WTC11 (cell line): Measurements from ENCODE around the gene HOXC11. TPM values are rescaled to one million over a fixed set of nuclear protein-coding genes. Genes with fewer than 3 reads are reported as not detected.

Experiments
- ATAC-seq: fragments of 200-7000 bp; cut with Tn5 transposase; 2 replicates; pipeline ENCODE4 v1.10.0; 2021; ENCODE audit warnings: mild to moderate bottlenecking, moderate library complexity
- CTCF ChIA-PET: fragments of 300-600 bp; sonication (Branson Sonifier 250); formaldehyde crosslinking; loops from one replicate; lab custom pipeline; 2021; ENCODE audit warnings: antibody characterized with exemption; lab: Charles Lee
- POLR2A ChIA-PET: fragments of 350-600 bp; sonication (Branson Sonifier 250); formaldehyde crosslinking; loops from one replicate; lab custom pipeline; 2021; ENCODE audit warnings: antibody characterized with exemption; lab: Charles Lee
- DNase-seq: peaks from one replicate; pipeline ENCODE4 v3.0.0; 2021; ENCODE audit warnings: low spot score
- H3K27ac Mint-ChIP-seq: 2 replicates; pipeline ENCODE4 v1.8.0; 2021; ENCODE audit warnings: mixed read lengths
- H3K27me3 Mint-ChIP-seq: 2 replicates; pipeline ENCODE4 v1.8.0; 2021; ENCODE audit warnings: low read depth, mild to moderate bottlenecking, moderate library complexity, mixed read lengths
- H3K36me3 Mint-ChIP-seq: 2 replicates; pipeline ENCODE4 v1.8.0; 2021; ENCODE audit warnings: mixed read lengths
- H3K4me1 Mint-ChIP-seq: 2 replicates; pipeline ENCODE4 v1.8.0; 2022; ENCODE audit warnings: mixed read lengths
- H3K4me3 Mint-ChIP-seq: 2 replicates; pipeline ENCODE4 v1.8.0; 2021; ENCODE audit warnings: mild to moderate bottlenecking, moderate library complexity, mixed read lengths
- H3K9me3 Mint-ChIP-seq: 2 replicates; pipeline ENCODE4 v1.8.0; 2021; ENCODE audit warnings: mixed read lengths
- ATF1 ChIP-seq: sonication (generic); formaldehyde crosslinking; IDR thresholded peaks from 2 replicates; pipeline ENCODE4 v1.8.1; 2023; ENCODE audit warnings: mild to moderate bottlenecking, moderate library complexity, missing genetic modification reagents
- CREM ChIP-seq: sonication (generic); formaldehyde crosslinking; IDR thresholded peaks from 2 replicates; pipeline ENCODE4 v1.8.1; 2022; ENCODE audit warnings: mild to moderate bottlenecking, missing genetic modification reagents, moderate library complexity
- ELF4 ChIP-seq: sonication (generic); formaldehyde crosslinking; IDR thresholded peaks from 2 replicates; pipeline ENCODE4 v1.8.1; 2022; ENCODE audit warnings: low read depth, mild to moderate bottlenecking, moderate library complexity, missing genetic modification reagents
- GABPB1 ChIP-seq: sonication (generic); formaldehyde crosslinking; IDR thresholded peaks from 2 replicates; pipeline ENCODE4 v1.8.1; 2023; ENCODE audit warnings: mild to moderate bottlenecking, missing genetic modification reagents
- GTF2I ChIP-seq: fragments of 250-450 bp; sonication (Bioruptor Pico); conservative IDR thresholded peaks from 2 replicates; pipeline ENCODE4 v1.4.0; 2021; ENCODE audit warnings: mild to moderate bottlenecking
- MYBL2 ChIP-seq: sonication (generic); formaldehyde crosslinking; IDR thresholded peaks from 2 replicates; pipeline ENCODE4 v1.8.1; 2023; ENCODE audit warnings: mild to moderate bottlenecking, moderate library complexity, missing genetic modification reagents
- NFYB ChIP-seq: sonication (generic); formaldehyde crosslinking; conservative IDR thresholded peaks from 2 replicates; pipeline ENCODE4 v1.8.0; 2022; ENCODE audit warnings: low read depth, missing genetic modification reagents
- PRRX2 ChIP-seq: fragments of 250-450 bp; sonication (Bioruptor Pico); IDR thresholded peaks from 2 replicates; pipeline ENCODE4 v1.8.0; 2021; ENCODE audit warnings: mild to moderate bottlenecking
- RORB ChIP-seq: fragments of 250-450 bp; sonication (Bioruptor Pico); IDR thresholded peaks from 2 replicates; pipeline ENCODE4 v1.9.0; 2021; ENCODE audit warnings: mild to moderate bottlenecking
- SMAD3 ChIP-seq: sonication (generic); formaldehyde crosslinking; IDR thresholded peaks from 2 replicates; pipeline ENCODE4 v1.8.0; 2022; ENCODE audit warnings: missing genetic modification reagents, mild to moderate bottlenecking, borderline replicate concordance
- ZNF121 ChIP-seq: sonication (generic); formaldehyde crosslinking; IDR thresholded peaks from 2 replicates; pipeline ENCODE4 v1.8.0; 2023; ENCODE audit warnings: missing genetic modification reagents
- total RNA-seq: library from RNA; stranded (reverse); gene quantifications from 3 replicates; pipeline ENCODE4 v1.2.3, GENCODE V29; 2021
- TF ChIP-seq, protein P1 (sequence below): sonication (generic); formaldehyde crosslinking; IDR thresholded peaks from 2 replicates; pipeline ENCODE4 v1.8.1; 2022; ENCODE audit warnings: mild to moderate bottlenecking, moderate library complexity, missing genetic modification reagents
- TF ChIP-seq, protein P2 (sequence below): sonication (generic); formaldehyde crosslinking; conservative IDR thresholded peaks from 2 replicates; pipeline ENCODE4 v1.8.1; 2022; ENCODE audit warnings: mild to moderate bottlenecking, missing genetic modification reagents
- TF ChIP-seq, protein P3 (sequence below): sonication (generic); formaldehyde crosslinking; IDR thresholded peaks from 2 replicates; pipeline ENCODE4 v1.8.1; 2023; ENCODE audit warnings: mild to moderate bottlenecking, missing genetic modification reagents, borderline replicate concordance
- TF ChIP-seq, protein P4 (sequence below): sonication (generic); formaldehyde crosslinking; IDR thresholded peaks from 2 replicates; pipeline ENCODE4 v1.8.1; 2022; ENCODE audit warnings: low read depth, missing genetic modification reagents, borderline replicate concordance
- TF ChIP-seq, protein P5 (sequence below): sonication (generic); formaldehyde crosslinking; IDR thresholded peaks from 2 replicates; pipeline ENCODE4 v1.8.0; 2023; ENCODE audit warnings: missing genetic modification reagents
- TF ChIP-seq, protein P6 (sequence below): sonication (generic); formaldehyde crosslinking; IDR thresholded peaks from 2 replicates; pipeline ENCODE4 v1.8.0; 2023; ENCODE audit warnings: missing genetic modification reagents, mild to moderate bottlenecking, borderline replicate concordance
- TF ChIP-seq, protein P7 (sequence below): fragments of 250-450 bp; sonication (Bioruptor Pico); conservative IDR thresholded peaks from 2 replicates; pipeline ENCODE4 v1.9.0; 2021; ENCODE audit warnings: mild to moderate bottlenecking
- TF ChIP-seq, protein P8 (sequence below): sonication (generic); formaldehyde crosslinking; IDR thresholded peaks from 2 replicates; pipeline ENCODE4 v1.8.1; 2022; ENCODE audit warnings: mild to moderate bottlenecking, missing genetic modification reagents, moderate library complexity, borderline replicate concordance

Gene HOXC11
- total RNA-seq, 1 experiment from 2014 or later, result not detected

DNA sequence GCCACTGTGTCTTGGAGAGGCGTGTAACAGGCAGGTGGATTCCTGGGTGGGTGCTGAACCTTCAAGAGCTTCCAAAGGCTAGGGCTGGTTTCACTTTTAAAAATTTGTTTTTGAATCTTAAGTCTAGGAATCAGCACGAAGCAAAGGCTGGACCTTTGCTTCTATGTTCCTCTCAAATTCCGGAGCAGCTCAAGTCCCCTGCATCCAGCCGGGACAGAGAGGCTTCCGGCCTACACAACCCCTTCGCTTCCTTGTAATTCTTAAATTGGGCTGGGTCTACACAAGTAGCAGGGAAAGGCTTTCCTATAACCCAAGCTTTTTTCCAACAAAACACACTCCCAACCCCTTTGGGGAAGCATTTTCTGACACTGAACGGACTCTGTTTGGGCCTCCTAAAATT, 9.9 kb upstream of the HOXC11 start (continued):
- TF ChIP-seq, protein P1, sequence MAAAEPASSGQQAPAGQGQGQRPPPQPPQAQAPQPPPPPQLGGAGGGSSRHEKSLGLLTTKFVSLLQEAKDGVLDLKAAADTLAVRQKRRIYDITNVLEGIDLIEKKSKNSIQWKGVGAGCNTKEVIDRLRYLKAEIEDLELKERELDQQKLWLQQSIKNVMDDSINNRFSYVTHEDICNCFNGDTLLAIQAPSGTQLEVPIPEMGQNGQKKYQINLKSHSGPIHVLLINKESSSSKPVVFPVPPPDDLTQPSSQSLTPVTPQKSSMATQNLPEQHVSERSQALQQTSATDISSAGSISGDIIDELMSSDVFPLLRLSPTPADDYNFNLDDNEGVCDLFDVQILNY (CRISPR knock-in tag), result no peak
- TF ChIP-seq SMAD3 (CRISPR knock-in tag) (no peak), PRRX2 (no peak)

DNA sequence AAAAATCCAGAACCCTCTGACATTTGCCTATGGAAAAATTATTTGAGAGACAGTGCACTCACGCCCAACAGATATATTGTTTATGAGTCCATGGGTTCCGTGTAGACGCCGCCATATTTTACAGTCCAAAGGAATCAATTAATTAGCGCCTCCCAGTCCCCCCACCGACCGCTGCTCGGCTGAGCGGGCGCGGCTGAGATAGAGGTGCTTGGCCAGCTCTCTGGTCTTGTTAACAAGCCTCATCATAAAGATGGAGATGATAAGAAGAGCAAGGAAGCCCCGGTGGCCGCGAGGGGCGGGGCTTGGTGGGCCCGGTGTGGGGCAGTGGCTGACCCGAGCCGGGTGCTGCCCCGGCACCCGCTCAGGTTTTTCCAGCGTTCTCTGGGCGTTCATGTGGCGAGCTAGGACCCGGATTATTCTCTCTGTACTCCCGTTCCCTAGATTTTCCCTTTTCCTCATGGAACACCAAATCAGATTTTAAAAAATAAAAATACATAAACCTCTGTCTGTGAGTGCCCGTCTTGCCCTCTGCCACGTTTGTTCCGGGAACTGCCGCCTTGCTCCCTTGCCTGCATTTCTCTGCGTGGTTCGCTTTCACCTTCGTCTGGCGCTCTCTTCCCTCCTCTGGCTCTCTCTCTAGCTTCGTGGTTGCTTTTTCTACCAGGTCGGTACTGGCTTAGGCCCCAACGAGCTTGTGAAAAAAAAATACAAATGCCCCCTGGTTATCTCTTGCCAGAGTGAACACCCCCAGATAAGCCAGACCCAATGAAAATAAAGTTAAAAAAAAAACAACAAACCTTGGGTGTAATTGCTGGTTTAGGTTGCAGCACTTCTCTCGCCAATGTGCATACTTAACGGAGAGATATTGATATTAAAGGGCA, 9.3 kb upstream of the HOXC11 start:
- Mint-ChIP-seq H3K27me3 (peaks cover 100% of the 10 kb centered on the region), H3K4me3 (no peak overlapping the region), H3K9me3 (no peaks in the 10 kb centered on the region), H3K4me1 (peaks cover 23% of the 10 kb centered on the region), H3K36me3 (no peaks in the 10 kb centered on the region), H3K27ac (no peak overlapping the region)
- ATAC-seq, result no peak
- CTCF ChIA-PET, result interaction anchor here (1.0 to 1.5 kb wide), 3 partner anchors 11 to 206 kb away, joined by 3 to 4 read pairs (median 3); partner anchors contain the start of gene HOXC10
- no peak for DNase-seq
- TF ChIP-seq, protein P2, sequence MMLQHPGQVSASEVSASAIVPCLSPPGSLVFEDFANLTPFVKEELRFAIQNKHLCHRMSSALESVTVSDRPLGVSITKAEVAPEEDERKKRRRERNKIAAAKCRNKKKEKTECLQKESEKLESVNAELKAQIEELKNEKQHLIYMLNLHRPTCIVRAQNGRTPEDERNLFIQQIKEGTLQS (CRISPR knock-in tag), result no peak
- TF ChIP-seq, protein P3, sequence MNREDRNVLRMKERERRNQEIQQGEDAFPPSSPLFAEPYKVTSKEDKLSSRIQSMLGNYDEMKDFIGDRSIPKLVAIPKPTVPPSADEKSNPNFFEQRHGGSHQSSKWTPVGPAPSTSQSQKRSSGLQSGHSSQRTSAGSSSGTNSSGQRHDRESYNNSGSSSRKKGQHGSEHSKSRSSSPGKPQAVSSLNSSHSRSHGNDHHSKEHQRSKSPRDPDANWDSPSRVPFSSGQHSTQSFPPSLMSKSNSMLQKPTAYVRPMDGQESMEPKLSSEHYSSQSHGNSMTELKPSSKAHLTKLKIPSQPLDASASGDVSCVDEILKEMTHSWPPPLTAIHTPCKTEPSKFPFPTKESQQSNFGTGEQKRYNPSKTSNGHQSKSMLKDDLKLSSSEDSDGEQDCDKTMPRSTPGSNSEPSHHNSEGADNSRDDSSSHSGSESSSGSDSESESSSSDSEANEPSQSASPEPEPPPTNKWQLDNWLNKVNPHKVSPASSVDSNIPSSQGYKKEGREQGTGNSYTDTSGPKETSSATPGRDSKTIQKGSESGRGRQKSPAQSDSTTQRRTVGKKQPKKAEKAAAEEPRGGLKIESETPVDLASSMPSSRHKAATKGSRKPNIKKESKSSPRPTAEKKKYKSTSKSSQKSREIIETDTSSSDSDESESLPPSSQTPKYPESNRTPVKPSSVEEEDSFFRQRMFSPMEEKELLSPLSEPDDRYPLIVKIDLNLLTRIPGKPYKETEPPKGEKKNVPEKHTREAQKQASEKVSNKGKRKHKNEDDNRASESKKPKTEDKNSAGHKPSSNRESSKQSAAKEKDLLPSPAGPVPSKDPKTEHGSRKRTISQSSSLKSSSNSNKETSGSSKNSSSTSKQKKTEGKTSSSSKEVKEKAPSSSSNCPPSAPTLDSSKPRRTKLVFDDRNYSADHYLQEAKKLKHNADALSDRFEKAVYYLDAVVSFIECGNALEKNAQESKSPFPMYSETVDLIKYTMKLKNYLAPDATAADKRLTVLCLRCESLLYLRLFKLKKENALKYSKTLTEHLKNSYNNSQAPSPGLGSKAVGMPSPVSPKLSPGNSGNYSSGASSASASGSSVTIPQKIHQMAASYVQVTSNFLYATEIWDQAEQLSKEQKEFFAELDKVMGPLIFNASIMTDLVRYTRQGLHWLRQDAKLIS (CRISPR knock-in tag), result no peak
- TF ChIP-seq, protein P4, sequence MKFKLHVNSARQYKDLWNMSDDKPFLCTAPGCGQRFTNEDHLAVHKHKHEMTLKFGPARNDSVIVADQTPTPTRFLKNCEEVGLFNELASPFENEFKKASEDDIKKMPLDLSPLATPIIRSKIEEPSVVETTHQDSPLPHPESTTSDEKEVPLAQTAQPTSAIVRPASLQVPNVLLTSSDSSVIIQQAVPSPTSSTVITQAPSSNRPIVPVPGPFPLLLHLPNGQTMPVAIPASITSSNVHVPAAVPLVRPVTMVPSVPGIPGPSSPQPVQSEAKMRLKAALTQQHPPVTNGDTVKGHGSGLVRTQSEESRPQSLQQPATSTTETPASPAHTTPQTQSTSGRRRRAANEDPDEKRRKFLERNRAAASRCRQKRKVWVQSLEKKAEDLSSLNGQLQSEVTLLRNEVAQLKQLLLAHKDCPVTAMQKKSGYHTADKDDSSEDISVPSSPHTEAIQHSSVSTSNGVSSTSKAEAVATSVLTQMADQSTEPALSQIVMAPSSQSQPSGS (CRISPR knock-in tag), result no peak
- TF ChIP-seq ATF1 (no peak), GABPB1 (CRISPR knock-in tag) (no peak), GTF2I (CRISPR knock-in tag) (no peak), NFYB (CRISPR knock-in tag) (no peak), RORB (CRISPR knock-in tag) (no peak), ZNF121 (CRISPR knock-in tag) (no peak), PRRX2 (no peak), ELF4 (CRISPR knock-in tag) (no peak), CREM (CRISPR knock-in tag) (no peak), MYBL2 (CRISPR knock-in tag) (no peak)
- TF ChIP-seq, protein P5, sequence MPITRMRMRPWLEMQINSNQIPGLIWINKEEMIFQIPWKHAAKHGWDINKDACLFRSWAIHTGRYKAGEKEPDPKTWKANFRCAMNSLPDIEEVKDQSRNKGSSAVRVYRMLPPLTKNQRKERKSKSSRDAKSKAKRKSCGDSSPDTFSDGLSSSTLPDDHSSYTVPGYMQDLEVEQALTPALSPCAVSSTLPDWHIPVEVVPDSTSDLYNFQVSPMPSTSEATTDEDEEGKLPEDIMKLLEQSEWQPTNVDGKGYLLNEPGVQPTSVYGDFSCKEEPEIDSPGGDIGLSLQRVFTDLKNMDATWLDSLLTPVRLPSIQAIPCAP (CRISPR knock-in tag), result no peak
- TF ChIP-seq, protein P6, sequence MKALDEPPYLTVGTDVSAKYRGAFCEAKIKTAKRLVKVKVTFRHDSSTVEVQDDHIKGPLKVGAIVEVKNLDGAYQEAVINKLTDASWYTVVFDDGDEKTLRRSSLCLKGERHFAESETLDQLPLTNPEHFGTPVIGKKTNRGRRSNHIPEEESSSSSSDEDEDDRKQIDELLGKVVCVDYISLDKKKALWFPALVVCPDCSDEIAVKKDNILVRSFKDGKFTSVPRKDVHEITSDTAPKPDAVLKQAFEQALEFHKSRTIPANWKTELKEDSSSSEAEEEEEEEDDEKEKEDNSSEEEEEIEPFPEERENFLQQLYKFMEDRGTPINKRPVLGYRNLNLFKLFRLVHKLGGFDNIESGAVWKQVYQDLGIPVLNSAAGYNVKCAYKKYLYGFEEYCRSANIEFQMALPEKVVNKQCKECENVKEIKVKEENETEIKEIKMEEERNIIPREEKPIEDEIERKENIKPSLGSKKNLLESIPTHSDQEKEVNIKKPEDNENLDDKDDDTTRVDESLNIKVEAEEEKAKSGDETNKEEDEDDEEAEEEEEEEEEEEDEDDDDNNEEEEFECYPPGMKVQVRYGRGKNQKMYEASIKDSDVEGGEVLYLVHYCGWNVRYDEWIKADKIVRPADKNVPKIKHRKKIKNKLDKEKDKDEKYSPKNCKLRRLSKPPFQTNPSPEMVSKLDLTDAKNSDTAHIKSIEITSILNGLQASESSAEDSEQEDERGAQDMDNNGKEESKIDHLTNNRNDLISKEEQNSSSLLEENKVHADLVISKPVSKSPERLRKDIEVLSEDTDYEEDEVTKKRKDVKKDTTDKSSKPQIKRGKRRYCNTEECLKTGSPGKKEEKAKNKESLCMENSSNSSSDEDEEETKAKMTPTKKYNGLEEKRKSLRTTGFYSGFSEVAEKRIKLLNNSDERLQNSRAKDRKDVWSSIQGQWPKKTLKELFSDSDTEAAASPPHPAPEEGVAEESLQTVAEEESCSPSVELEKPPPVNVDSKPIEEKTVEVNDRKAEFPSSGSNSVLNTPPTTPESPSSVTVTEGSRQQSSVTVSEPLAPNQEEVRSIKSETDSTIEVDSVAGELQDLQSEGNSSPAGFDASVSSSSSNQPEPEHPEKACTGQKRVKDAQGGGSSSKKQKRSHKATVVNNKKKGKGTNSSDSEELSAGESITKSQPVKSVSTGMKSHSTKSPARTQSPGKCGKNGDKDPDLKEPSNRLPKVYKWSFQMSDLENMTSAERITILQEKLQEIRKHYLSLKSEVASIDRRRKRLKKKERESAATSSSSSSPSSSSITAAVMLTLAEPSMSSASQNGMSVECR (CRISPR knock-in tag), result no peak
- TF ChIP-seq, protein P7, sequence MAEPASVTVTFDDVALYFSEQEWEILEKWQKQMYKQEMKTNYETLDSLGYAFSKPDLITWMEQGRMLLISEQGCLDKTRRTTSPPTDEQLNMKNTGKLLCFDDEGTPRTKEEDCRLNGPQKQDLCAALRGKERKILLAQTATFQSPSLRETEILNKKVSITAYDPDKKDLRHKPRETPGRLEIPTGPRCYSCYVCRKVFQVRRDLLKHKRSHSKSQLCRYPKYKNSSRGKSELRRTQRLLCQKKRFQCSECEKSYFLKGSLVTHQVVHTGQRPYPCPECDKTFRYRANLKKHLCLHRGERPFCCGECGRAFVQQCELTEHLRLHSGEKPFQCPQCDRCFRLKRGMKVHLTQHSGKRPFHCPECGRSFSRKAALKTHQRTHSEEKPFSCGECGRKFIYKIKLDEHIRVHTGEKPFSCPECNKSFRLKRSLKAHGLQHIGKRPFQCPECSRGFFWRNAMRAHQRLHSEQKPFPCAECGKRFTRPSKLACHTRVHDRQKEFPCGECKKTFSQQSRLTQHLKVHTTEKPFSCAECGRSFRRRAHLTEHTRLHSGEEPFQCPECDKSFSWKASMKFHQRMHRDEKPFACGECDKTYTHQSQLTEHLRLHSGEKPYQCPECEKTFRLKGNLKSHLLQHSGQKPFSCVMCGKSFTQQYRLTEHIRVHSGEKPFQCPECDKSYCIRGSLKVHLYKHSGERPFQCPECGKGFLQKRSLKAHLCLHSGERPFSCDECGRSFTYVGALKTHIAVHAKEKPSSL, result no peak
- TF ChIP-seq, protein P8, sequence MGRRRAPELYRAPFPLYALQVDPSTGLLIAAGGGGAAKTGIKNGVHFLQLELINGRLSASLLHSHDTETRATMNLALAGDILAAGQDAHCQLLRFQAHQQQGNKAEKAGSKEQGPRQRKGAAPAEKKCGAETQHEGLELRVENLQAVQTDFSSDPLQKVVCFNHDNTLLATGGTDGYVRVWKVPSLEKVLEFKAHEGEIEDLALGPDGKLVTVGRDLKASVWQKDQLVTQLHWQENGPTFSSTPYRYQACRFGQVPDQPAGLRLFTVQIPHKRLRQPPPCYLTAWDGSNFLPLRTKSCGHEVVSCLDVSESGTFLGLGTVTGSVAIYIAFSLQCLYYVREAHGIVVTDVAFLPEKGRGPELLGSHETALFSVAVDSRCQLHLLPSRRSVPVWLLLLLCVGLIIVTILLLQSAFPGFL (CRISPR knock-in tag), result no peak
- POLR2A ChIA-PET, result no interaction called here
